WTC11 (cell line): ENCODE results near the gene TTLL5. TPM values are rescaled to one million over a fixed set of nuclear protein-coding genes. Genes with fewer than 3 reads are reported as not detected.

ENCODE experiments used
- ATAC-seq: fragments of 200-7000 bp; cut with Tn5 transposase; 2 replicates; pipeline ENCODE4 v1.10.0; 2021; ENCODE audit warnings: mild to moderate bottlenecking, moderate library complexity
- CTCF ChIA-PET: fragments of 300-600 bp; sonication (Branson Sonifier 250); formaldehyde crosslinking; loops from one replicate; lab custom pipeline; 2021; ENCODE audit warnings: antibody characterized with exemption; lab: Charles Lee
- POLR2A ChIA-PET: fragments of 350-600 bp; sonication (Branson Sonifier 250); formaldehyde crosslinking; loops from one replicate; lab custom pipeline; 2021; ENCODE audit warnings: antibody characterized with exemption; lab: Charles Lee
- DNase-seq: peaks from one replicate; pipeline ENCODE4 v3.0.0; 2021; ENCODE audit warnings: low spot score
- H3K27ac Mint-ChIP-seq: 2 replicates; pipeline ENCODE4 v1.8.0; 2021; ENCODE audit warnings: mixed read lengths
- H3K27me3 Mint-ChIP-seq: 2 replicates; pipeline ENCODE4 v1.8.0; 2021; ENCODE audit warnings: low read depth, mild to moderate bottlenecking, moderate library complexity, mixed read lengths
- H3K36me3 Mint-ChIP-seq: 2 replicates; pipeline ENCODE4 v1.8.0; 2021; ENCODE audit warnings: mixed read lengths
- H3K4me1 Mint-ChIP-seq: 2 replicates; pipeline ENCODE4 v1.8.0; 2022; ENCODE audit warnings: mixed read lengths
- H3K4me3 Mint-ChIP-seq: 2 replicates; pipeline ENCODE4 v1.8.0; 2021; ENCODE audit warnings: mild to moderate bottlenecking, moderate library complexity, mixed read lengths
- H3K9me3 Mint-ChIP-seq: 2 replicates; pipeline ENCODE4 v1.8.0; 2021; ENCODE audit warnings: mixed read lengths
- ATF1 ChIP-seq: sonication (generic); formaldehyde crosslinking; IDR thresholded peaks from 2 replicates; pipeline ENCODE4 v1.8.1; 2023; ENCODE audit warnings: mild to moderate bottlenecking, moderate library complexity, missing genetic modification reagents
- JUN ChIP-seq: sonication (generic); formaldehyde crosslinking; IDR thresholded peaks from 2 replicates; pipeline ENCODE4 v1.8.0; 2023; ENCODE audit warnings: mild to moderate bottlenecking, missing genetic modification reagents
- MLX ChIP-seq: sonication (generic); formaldehyde crosslinking; IDR thresholded peaks from 2 replicates; pipeline ENCODE4 v1.8.1; 2023; ENCODE audit warnings: mild to moderate bottlenecking, missing genetic modification reagents, moderate library complexity
- NR1H2 ChIP-seq: sonication (generic); formaldehyde crosslinking; IDR thresholded peaks from 2 replicates; pipeline ENCODE4 v1.9.0; 2021; ENCODE audit warnings: mild to moderate bottlenecking, moderate library complexity, missing genetic modification reagents
- PRRX2 ChIP-seq: fragments of 250-450 bp; sonication (Bioruptor Pico); IDR thresholded peaks from 2 replicates; pipeline ENCODE4 v1.8.0; 2021; ENCODE audit warnings: mild to moderate bottlenecking
- RORB ChIP-seq: fragments of 250-450 bp; sonication (Bioruptor Pico); IDR thresholded peaks from 2 replicates; pipeline ENCODE4 v1.9.0; 2021; ENCODE audit warnings: mild to moderate bottlenecking
- STAT6 ChIP-seq: sonication (generic); formaldehyde crosslinking; conservative IDR thresholded peaks from 2 replicates; pipeline ENCODE4 v1.8.1; 2023; ENCODE audit warnings: mild to moderate bottlenecking, low read depth, missing genetic modification reagents, moderate library complexity
- USF1 ChIP-seq: sonication (generic); formaldehyde crosslinking; IDR thresholded peaks from 2 replicates; pipeline ENCODE4 v1.8.0; 2022; ENCODE audit warnings: mild to moderate bottlenecking, missing genetic modification reagents
- ZNF138 ChIP-seq: sonication (generic); formaldehyde crosslinking; conservative IDR thresholded peaks from 2 replicates; pipeline ENCODE4 v1.8.1; 2022; ENCODE audit warnings: mild to moderate bottlenecking, moderate library complexity, missing genetic modification reagents
- ZNF281 ChIP-seq: sonication (generic); formaldehyde crosslinking; IDR thresholded peaks from 2 replicates; pipeline ENCODE4 v1.8.0; 2023; ENCODE audit warnings: mild to moderate bottlenecking, missing genetic modification reagents
- ZNF317 ChIP-seq: sonication (generic); formaldehyde crosslinking; IDR thresholded peaks from 2 replicates; pipeline ENCODE4 v1.8.1; 2023; ENCODE audit warnings: low read depth, mild to moderate bottlenecking, moderate library complexity, missing genetic modification reagents, borderline replicate concordance
- ZNF423 ChIP-seq: fragments of 250-450 bp; sonication (Bioruptor Pico); IDR thresholded peaks from 2 replicates; pipeline ENCODE4 v2.1.2; 2022; ENCODE audit warnings: mild to moderate bottlenecking, moderate library complexity
- ZNF425 ChIP-seq: fragments of 250-450 bp; sonication (Bioruptor Pico); conservative IDR thresholded peaks from 2 replicates; pipeline ENCODE4 v1.9.0; 2021; ENCODE audit warnings: mild to moderate bottlenecking
- total RNA-seq: library from RNA; stranded (reverse); gene quantifications from 3 replicates; pipeline ENCODE4 v1.2.3, GENCODE V29; 2021
- TF ChIP-seq, protein P1 (sequence below): sonication (generic); formaldehyde crosslinking; IDR thresholded peaks from 2 replicates; pipeline ENCODE4 v1.8.1; 2022; ENCODE audit warnings: low read depth, missing genetic modification reagents, borderline replicate concordance
- TF ChIP-seq, protein P2 (sequence below): sonication (generic); formaldehyde crosslinking; IDR thresholded peaks from 2 replicates; pipeline ENCODE4 v1.8.1; 2023; ENCODE audit warnings: mild to moderate bottlenecking, missing genetic modification reagents
- TF ChIP-seq, protein P3 (sequence below): fragments of 250-450 bp; sonication (Bioruptor Pico); IDR thresholded peaks from 2 replicates; pipeline ENCODE4 v1.9.0; 2021; ENCODE audit warnings: mild to moderate bottlenecking, borderline replicate concordance
- TF ChIP-seq, protein P4 (sequence below): sonication (generic); formaldehyde crosslinking; conservative IDR thresholded peaks from 2 replicates; pipeline ENCODE4 v1.8.1; 2022; ENCODE audit warnings: mild to moderate bottlenecking, missing genetic modification reagents

Gene TTLL5
- total RNA-seq, 1 experiment from 2014 or later, result 39.6 TPM

- no peak for TF ChIP-seq PRRX2 (CRISPR knock-in tag)
- no peak for TF ChIP-seq MLX (CRISPR knock-in tag)
- TF ChIP-seq, protein P1, sequence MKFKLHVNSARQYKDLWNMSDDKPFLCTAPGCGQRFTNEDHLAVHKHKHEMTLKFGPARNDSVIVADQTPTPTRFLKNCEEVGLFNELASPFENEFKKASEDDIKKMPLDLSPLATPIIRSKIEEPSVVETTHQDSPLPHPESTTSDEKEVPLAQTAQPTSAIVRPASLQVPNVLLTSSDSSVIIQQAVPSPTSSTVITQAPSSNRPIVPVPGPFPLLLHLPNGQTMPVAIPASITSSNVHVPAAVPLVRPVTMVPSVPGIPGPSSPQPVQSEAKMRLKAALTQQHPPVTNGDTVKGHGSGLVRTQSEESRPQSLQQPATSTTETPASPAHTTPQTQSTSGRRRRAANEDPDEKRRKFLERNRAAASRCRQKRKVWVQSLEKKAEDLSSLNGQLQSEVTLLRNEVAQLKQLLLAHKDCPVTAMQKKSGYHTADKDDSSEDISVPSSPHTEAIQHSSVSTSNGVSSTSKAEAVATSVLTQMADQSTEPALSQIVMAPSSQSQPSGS (CRISPR knock-in tag), result no peak
- no peak for TF ChIP-seq ATF1
- TF ChIP-seq ZNF281 (CRISPR knock-in tag), result no peak
- no peak for TF ChIP-seq RORB (CRISPR knock-in tag)
- TF ChIP-seq, protein P2, sequence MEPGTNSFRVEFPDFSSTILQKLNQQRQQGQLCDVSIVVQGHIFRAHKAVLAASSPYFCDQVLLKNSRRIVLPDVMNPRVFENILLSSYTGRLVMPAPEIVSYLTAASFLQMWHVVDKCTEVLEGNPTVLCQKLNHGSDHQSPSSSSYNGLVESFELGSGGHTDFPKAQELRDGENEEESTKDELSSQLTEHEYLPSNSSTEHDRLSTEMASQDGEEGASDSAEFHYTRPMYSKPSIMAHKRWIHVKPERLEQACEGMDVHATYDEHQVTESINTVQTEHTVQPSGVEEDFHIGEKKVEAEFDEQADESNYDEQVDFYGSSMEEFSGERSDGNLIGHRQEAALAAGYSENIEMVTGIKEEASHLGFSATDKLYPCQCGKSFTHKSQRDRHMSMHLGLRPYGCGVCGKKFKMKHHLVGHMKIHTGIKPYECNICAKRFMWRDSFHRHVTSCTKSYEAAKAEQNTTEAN, result no peak
- TF ChIP-seq ZNF138, result no peak
- no peak for TF ChIP-seq JUN (CRISPR knock-in tag)
- no peak for TF ChIP-seq ZNF423 (CRISPR knock-in tag)
- no peak for TF ChIP-seq NR1H2 (CRISPR knock-in tag)
Measured at GRCh38 chr14:75804570-75805275, 143.7 kb downstream of the TTLL5 start (continued).

GRCh38 chr14:75805646-75806045 lies 144.6 kb downstream of the TTLL5 start:
- Mint-ChIP-seq H3K27me3 (no peaks in the 10 kb centered on the region), H3K27ac (no peak overlapping the region), H3K36me3 (no peaks in the 10 kb centered on the region), H3K4me3 (no peak overlapping the region), H3K4me1 (peaks cover 4% of the 10 kb centered on the region), H3K9me3 (no peaks in the 10 kb centered on the region)
- no peak for DNase-seq
- CTCF ChIA-PET, result interaction anchor here (0.9 kb wide), 1 partner anchor 75 kb away, joined by 3 read pairs; no protein-coding TSS in a partner anchor
- ATAC-seq, result no peak
- POLR2A ChIA-PET, result no interaction called here
- TF ChIP-seq PRRX2 (CRISPR knock-in tag), result no peak
- TF ChIP-seq STAT6 (CRISPR knock-in tag), result no peak
- TF ChIP-seq USF1, result no peak
- TF ChIP-seq, protein P3, sequence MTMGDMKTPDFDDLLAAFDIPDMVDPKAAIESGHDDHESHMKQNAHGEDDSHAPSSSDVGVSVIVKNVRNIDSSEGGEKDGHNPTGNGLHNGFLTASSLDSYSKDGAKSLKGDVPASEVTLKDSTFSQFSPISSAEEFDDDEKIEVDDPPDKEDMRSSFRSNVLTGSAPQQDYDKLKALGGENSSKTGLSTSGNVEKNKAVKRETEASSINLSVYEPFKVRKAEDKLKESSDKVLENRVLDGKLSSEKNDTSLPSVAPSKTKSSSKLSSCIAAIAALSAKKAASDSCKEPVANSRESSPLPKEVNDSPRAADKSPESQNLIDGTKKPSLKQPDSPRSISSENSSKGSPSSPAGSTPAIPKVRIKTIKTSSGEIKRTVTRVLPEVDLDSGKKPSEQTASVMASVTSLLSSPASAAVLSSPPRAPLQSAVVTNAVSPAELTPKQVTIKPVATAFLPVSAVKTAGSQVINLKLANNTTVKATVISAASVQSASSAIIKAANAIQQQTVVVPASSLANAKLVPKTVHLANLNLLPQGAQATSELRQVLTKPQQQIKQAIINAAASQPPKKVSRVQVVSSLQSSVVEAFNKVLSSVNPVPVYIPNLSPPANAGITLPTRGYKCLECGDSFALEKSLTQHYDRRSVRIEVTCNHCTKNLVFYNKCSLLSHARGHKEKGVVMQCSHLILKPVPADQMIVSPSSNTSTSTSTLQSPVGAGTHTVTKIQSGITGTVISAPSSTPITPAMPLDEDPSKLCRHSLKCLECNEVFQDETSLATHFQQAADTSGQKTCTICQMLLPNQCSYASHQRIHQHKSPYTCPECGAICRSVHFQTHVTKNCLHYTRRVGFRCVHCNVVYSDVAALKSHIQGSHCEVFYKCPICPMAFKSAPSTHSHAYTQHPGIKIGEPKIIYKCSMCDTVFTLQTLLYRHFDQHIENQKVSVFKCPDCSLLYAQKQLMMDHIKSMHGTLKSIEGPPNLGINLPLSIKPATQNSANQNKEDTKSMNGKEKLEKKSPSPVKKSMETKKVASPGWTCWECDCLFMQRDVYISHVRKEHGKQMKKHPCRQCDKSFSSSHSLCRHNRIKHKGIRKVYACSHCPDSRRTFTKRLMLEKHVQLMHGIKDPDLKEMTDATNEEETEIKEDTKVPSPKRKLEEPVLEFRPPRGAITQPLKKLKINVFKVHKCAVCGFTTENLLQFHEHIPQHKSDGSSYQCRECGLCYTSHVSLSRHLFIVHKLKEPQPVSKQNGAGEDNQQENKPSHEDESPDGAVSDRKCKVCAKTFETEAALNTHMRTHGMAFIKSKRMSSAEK (CRISPR knock-in tag), result no peak
- no peak for TF ChIP-seq ZNF425 (CRISPR knock-in tag)
- TF ChIP-seq, protein P4, sequence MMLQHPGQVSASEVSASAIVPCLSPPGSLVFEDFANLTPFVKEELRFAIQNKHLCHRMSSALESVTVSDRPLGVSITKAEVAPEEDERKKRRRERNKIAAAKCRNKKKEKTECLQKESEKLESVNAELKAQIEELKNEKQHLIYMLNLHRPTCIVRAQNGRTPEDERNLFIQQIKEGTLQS (CRISPR knock-in tag), result no peak
- TF ChIP-seq JUN (CRISPR knock-in tag), result no peak
- TF ChIP-seq ZNF317 (CRISPR knock-in tag), result no peak
